VCaP (cell line): ENCODE results near the gene PSMD4.

Experiments used
- H3K27ac ChIP-seq: fragments of 450-650 bp; 2 replicates; pipeline ENCODE4 v1.5.1; 2017
- TF ChIP-seq, protein P1 (sequence below): fragments of 450-650 bp; conservative IDR thresholded peaks from 2 replicates; pipeline ENCODE4 v1.5.1; 2017; ENCODE audit warnings: mild to moderate bottlenecking, moderate library complexity

Gene PSMD4

DNA sequence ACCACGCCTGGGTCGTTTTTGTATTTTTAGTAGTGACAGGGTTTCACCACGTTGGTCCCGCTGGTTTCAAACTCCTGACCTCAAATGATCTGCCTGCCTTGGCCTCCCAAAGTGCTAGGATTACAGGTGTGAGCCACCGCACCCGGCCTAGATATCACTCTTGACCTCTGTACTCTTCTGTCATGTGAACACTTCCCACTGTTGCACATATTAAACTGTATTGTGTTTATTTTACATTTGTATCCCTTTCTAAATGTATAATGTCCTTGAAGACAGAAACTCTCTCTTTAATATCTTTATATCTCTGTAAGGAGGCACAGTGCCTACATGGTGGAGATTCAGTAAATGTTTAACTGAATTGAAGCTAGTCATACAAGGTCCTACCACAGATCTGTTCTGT, 19.3 kb upstream of the PSMD4 start:
- no peak overlapping the region for H3K27ac ChIP-seq
- TF ChIP-seq, protein P1, sequence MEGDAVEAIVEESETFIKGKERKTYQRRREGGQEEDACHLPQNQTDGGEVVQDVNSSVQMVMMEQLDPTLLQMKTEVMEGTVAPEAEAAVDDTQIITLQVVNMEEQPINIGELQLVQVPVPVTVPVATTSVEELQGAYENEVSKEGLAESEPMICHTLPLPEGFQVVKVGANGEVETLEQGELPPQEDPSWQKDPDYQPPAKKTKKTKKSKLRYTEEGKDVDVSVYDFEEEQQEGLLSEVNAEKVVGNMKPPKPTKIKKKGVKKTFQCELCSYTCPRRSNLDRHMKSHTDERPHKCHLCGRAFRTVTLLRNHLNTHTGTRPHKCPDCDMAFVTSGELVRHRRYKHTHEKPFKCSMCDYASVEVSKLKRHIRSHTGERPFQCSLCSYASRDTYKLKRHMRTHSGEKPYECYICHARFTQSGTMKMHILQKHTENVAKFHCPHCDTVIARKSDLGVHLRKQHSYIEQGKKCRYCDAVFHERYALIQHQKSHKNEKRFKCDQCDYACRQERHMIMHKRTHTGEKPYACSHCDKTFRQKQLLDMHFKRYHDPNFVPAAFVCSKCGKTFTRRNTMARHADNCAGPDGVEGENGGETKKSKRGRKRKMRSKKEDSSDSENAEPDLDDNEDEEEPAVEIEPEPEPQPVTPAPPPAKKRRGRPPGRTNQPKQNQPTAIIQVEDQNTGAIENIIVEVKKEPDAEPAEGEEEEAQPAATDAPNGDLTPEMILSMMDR: no peak

DNA sequence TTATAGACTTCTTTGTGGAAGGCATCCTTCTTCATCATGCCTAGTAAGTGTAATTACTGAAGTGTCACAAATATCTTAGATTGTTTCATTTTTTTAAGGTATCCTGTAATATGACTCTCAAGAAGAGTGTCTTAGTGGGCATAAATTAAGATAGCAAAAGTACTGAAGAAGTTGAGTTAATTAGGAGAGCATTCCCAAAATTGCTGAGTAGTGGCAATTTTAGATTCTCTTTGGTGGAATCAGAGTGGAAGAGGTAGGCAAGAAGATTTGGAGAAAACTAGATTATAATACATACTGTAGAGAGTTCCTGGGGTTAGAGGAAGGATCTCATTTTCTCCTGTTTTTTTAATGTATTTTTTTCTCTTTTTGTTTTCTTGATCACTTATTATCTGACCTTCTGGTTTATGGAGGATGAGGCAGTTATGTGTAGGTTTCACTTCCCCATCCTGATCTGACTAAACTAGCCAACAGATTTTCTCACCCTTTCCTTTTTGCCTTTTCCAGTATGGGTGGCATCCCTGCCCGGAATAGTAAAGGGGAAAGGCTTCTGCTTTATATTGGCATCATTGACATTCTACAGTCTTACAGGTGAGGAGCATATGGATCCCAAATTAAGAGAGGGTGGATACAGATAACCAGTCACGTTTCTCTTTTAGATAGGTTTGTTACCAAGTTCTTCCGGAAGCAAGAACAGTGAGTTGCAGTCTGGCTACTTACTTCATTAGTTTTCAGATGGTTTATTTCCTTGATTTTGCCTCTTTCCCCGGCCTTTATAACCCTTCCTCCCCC, 16.7 kb upstream of the PSMD4 start:
- TF ChIP-seq, protein P1: no peak
- H3K27ac ChIP-seq: no peak overlapping the region

GRCh38 chr1:151238467-151238739, 16.1 kb upstream of the PSMD4 start:
- TF ChIP-seq, protein P1: no peak
- no peak overlapping the region for H3K27ac ChIP-seq

GRCh38 chr1:151242442-151242841, 12.1 kb upstream of the PSMD4 start:
- no peak overlapping the region for H3K27ac ChIP-seq
- TF ChIP-seq, protein P1: no peak

DNA sequence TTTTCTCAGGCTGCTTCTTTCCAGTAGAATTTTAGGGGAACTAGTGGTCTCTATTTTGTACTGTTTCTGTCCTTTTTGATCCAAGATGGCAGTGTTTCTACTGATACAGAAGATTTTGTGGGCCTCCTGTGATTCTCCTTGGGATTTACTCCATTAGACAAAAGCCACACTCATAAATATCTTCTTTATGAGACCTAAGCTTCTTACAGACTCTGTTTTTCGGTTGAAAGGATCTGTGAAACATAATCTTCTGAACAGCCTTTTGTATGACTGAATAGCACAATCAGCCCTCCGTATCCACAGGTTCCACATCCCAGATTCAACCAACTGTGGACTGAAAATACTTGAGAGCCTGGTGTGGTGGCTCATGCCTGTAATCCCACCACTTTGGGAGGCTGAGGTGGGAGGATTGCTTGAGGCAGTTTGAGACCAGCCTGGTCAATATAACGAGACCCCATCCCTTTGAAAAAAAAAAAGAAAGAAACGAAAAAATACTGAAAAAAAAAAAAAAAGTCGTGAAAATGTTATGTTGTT, 10.8 kb upstream of the PSMD4 start:
- TF ChIP-seq, protein P1: no peak

GRCh38 chr1:151246786-151247185, 7.7 kb upstream of the PSMD4 start:
- TF ChIP-seq, protein P1: no peak
- H3K27ac ChIP-seq: no peak overlapping the region

More for the DNA sequence above, 10.8 kb upstream of the PSMD4 start:
- no peak overlapping the region for H3K27ac ChIP-seq

- TF ChIP-seq, protein P1: peak; percentile 95
- no peak overlapping the region for H3K27ac ChIP-seq
Measured at GRCh38 chr1:151251656-151252470, 2.7 kb upstream of the PSMD4 start.
